IMR-90 (cell line): Measurements from ENCODE around the gene EZR. TPM values are rescaled to one million over a fixed set of nuclear protein-coding genes. Genes with fewer than 3 reads are reported as not detected.

Experiments used
- ATAC-seq: fragments of 200-7000 bp; cut with Tn5 transposase; 2 replicates; pipeline ENCODE4 v1.9.1; 2020; ENCODE audit warnings: low read depth, mild to moderate bottlenecking, moderate library complexity
- BruUV-seq: library from RNA; stranded (reverse); fragments of 400-500 nt; replicated peaks from 2 replicates; lab custom pipeline; 2021; lab: Mats Ljungman, UMichigan
- CTCF ChIA-PET: fragments of 300-600 bp; formaldehyde crosslinking; extraction: SDS; loops from one replicate; lab custom pipeline; 2021; ENCODE audit warnings: antibody characterized with exemption; lab: Yijun Ruan, JAX
- POLR2A ChIA-PET: fragments of 300-600 bp; sonication (Branson Sonifier 250); formaldehyde crosslinking; loops from one replicate; lab custom pipeline; 2022; ENCODE audit warnings: antibody characterized with exemption; ENCODE audit not compliant: unreplicated experiment; lab: Charles Lee
- DNase-seq: peaks from one replicate; pipeline ENCODE4 v3.0.0; 2013
- H2AFZ ChIP-seq: replicated peaks from 2 replicates; pipeline ENCODE3; 2013; ENCODE audit warnings: low read length, mild to moderate bottlenecking; ENCODE audit not compliant: poor library complexity
- H2AK5ac ChIP-seq: 2 replicates; pipeline ENCODE4 v1.6.1; 2013; ENCODE audit warnings: low read depth, low read length, inconsistent platforms
- H2AK9ac ChIP-seq: replicated peaks from 2 replicates; pipeline ENCODE3; 2013; ENCODE audit warnings: mild to moderate bottlenecking, low read depth, low read length, moderate library complexity; ENCODE audit not compliant: poor library complexity
- H2BK120ac ChIP-seq: 2 replicates; pipeline ENCODE4 v1.6.1; 2013; ENCODE audit warnings: low read depth, low read length, inconsistent platforms
- H2BK15ac ChIP-seq: 3 replicates; pipeline ENCODE4 v1.6.1; 2013; ENCODE audit warnings: low read depth, low read length, inconsistent platforms
- H2BK20ac ChIP-seq: 2 replicates; pipeline ENCODE4 v1.6.1; 2013; ENCODE audit warnings: low read depth, mild to moderate bottlenecking, inconsistent platforms, low read length, moderate library complexity
- H2BK5ac ChIP-seq: 2 replicates; pipeline ENCODE4 v1.6.1; 2013; ENCODE audit warnings: mild to moderate bottlenecking, low read depth, low read length, inconsistent platforms; ENCODE audit not compliant: poor library complexity, severe bottlenecking
- H3K14ac ChIP-seq: replicated peaks from 2 replicates; pipeline ENCODE4 v1.6.1; 2013; ENCODE audit warnings: low read depth, low read length, inconsistent platforms
- H3K18ac ChIP-seq: 2 replicates; pipeline ENCODE4 v1.6.1; 2013; ENCODE audit warnings: low read depth, low read length, control low read depth
- H3K23ac ChIP-seq: 2 replicates; pipeline ENCODE4 v1.6.1; 2013; ENCODE audit warnings: low read depth, low read length, inconsistent platforms
- H3K27ac ChIP-seq: 2 replicates; pipeline ENCODE4 v1.5.1; 2013; ENCODE audit warnings: mild to moderate bottlenecking, control low read depth, low read length; ENCODE audit not compliant: insufficient read depth
- H3K27me3 ChIP-seq: 2 replicates; pipeline ENCODE4 v1.6.1; 2013; ENCODE audit warnings: low read length; ENCODE audit not compliant: control insufficient read depth, insufficient read depth
- H3K36me3 ChIP-seq: 2 replicates; pipeline ENCODE4 v1.6.1; 2013; ENCODE audit warnings: low read length, mixed read lengths; ENCODE audit not compliant: control insufficient read depth, insufficient read depth
- H3K4ac ChIP-seq: 2 replicates; pipeline ENCODE4 v1.6.1; 2013; ENCODE audit warnings: low read depth, low read length, inconsistent platforms
- H3K4me1 ChIP-seq: 2 replicates; pipeline ENCODE4 v1.6.1; 2013; ENCODE audit warnings: low read length, mixed read lengths; ENCODE audit not compliant: control insufficient read depth, insufficient read depth
- H3K4me2 ChIP-seq: 2 replicates; pipeline ENCODE4 v1.6.1; 2013; ENCODE audit warnings: low read depth, mild to moderate bottlenecking, control low read depth, low read length, moderate library complexity
- H3K4me3 ChIP-seq: 2 replicates; pipeline ENCODE4 v1.5.1; 2013; ENCODE audit warnings: low read depth, mild to moderate bottlenecking, control low read depth, low read length, moderate library complexity; ENCODE audit not compliant: insufficient read depth
- H3K56ac ChIP-seq: 2 replicates; pipeline ENCODE4 v1.6.1; 2013; ENCODE audit warnings: low read length, inconsistent platforms; ENCODE audit not compliant: insufficient read depth; ENCODE audit errors: extremely low read depth
- H3K79me1 ChIP-seq, 2 experiments: 2 replicates each; pipeline ENCODE4 v1.6.1; 2013; ENCODE audit warnings: low read length in 2 of 2, inconsistent platforms in 1 of 2, low read depth in 1 of 2
- H3K9ac ChIP-seq: 2 replicates; pipeline ENCODE4 v1.6.1; 2013; ENCODE audit warnings: low read depth, low read length, control low read depth
- H3K9me1 ChIP-seq: 2 replicates; pipeline ENCODE4 v1.6.1; 2013; ENCODE audit warnings: low read length, inconsistent platforms; ENCODE audit not compliant: insufficient read depth
- H3K9me3 ChIP-seq: 2 replicates; pipeline ENCODE4 v1.6.1; 2013; ENCODE audit warnings: low read length; ENCODE audit not compliant: control insufficient read depth, insufficient read depth
- H4K20me1 ChIP-seq: 2 replicates; pipeline ENCODE4 v1.6.1; 2013; ENCODE audit warnings: low read length, inconsistent platforms; ENCODE audit not compliant: insufficient read depth
- H4K5ac ChIP-seq: 2 replicates; pipeline ENCODE4 v1.6.1; 2013; ENCODE audit warnings: mild to moderate bottlenecking, low read depth, low read length, control low read depth
- H4K8ac ChIP-seq, 2 experiments: 2 replicates each; pipeline ENCODE4 v1.6.1; 2013; ENCODE audit warnings: low read depth in 2 of 2, low read length in 2 of 2, control low read depth in 1 of 2, inconsistent platforms in 1 of 2
- H4K91ac ChIP-seq: 2 replicates; pipeline ENCODE4 v1.6.1; 2013; ENCODE audit warnings: low read depth, low read length, inconsistent platforms; ENCODE audit not compliant: insufficient read depth
- FOS ChIP-seq: fragments of 150-350 bp; IDR thresholded peaks from 2 replicates; pipeline ENCODE4 v1.6.1; 2016; ENCODE audit warnings: low read depth, low read length
- POLR2A ChIP-seq: IDR thresholded peaks from 2 replicates; pipeline ENCODE4 v1.6.1; 2012; ENCODE audit warnings: mild to moderate bottlenecking, low read depth, low read length
- RFX5 ChIP-seq: IDR thresholded peaks from 2 replicates; pipeline ENCODE4 v1.8.0; 2012; ENCODE audit warnings: low read depth, mild to moderate bottlenecking, low read length, moderate library complexity
- WGBS, 2 experiments: methylation state at CpG; one replicate each; pipeline versions ENCODE4 v1.1.5 to v1.1.7; 2013; ENCODE audit warnings: missing lambda C conversion rate in 2 of 2; ENCODE audit not compliant: insufficient read length in 1 of 2; ENCODE audit errors: extremely low coverage in 2 of 2; 5-methylcytosine and 5-hydroxymethylcytosine counted together
- dilution Hi-C: fragments of 300-500 bp; cut with HindIII; formaldehyde crosslinking; loops from one replicate; pipeline ENCODE4 v1.14.3; 2018; ENCODE audit warnings: low sequenced_read_pairs; ENCODE audit not compliant: unreplicated experiment
- in situ Hi-C: fragments of 300-500 bp; cut with MboI; formaldehyde crosslinking; loops from 3 replicates; pipeline ENCODE4 v1.14.3; 2019; ENCODE audit warnings: low sequenced_read_pairs, inconsistent platforms, mixed read lengths
- intact Hi-C: fragments of 100-400 bp; cut with micrococcal nuclease; formaldehyde crosslinking; loops from 2 replicates; pipeline ENCODE4 v1.10.0; 2022
- polyA plus RNA-seq, 3 experiments: library from polyadenylated mRNA; depleted of rRNA; stranded (reverse); fragments of >200 nt; gene quantifications; 2 replicates each; pipeline ENCODE4 v1.2.3, GENCODE V29; 2012; ENCODE audit warnings: low replicate concordance in 1 of 3
- total RNA-seq: library from RNA; depleted of rRNA; stranded (reverse); fragments of >200 nt; gene quantifications from 2 replicates; pipeline ENCODE4 v1.2.3, GENCODE V29; 2012

EZR gene
- total and polyA plus RNA-seq, 2 of the 4 experiments (the other 2 are of a cell fraction) = 83.8 to 145 TPM

DNA sequence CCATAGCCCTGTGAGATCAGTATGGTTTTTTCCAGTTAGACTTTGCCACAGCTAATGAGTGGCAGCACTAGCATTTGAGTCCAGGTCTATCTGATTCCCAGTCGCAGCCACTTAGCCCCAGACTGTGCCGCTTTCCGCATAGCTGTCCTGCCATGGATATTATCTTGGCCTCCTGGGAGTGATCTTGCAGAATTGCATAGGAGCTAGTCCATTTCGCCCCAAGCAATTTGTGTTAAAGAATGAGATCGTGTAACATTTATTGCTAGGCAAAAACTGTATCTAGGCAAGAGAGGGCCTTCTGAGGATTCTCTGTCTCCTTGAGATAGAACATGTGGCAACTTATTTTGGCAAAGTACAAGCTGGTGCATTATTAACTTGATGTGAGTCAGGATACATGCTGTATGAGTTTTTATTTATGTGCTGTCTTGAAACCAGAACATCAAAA, 74.2 kb downstream of the EZR start:
- no TSS peak for BruUV-seq
- Histone ChIP-seq H3K4me1 (no peaks in the 10 kb centered on the region), H3K79me1 (no peaks in the 10 kb centered on the region), H3K9ac (no peak overlapping the region), H3K14ac (no peak overlapping the region), H3K56ac (no peak overlapping the region), H2AFZ (no peak overlapping the region), H2BK5ac (no peak overlapping the region), H2BK120ac (no peak overlapping the region), H3K4ac (no peak overlapping the region), H3K9me1 (peaks cover 5% of the 10 kb centered on the region; the same call in 1 of the 2 replicates), H3K27ac (no peak overlapping the region), H3K4me2 (no peak overlapping the region), H3K4me3 (no peak overlapping the region), H3K36me3 (no peaks in the 10 kb centered on the region), H4K5ac (no peak overlapping the region), H4K8ac (no peak overlapping the region), H3K9me3 (no peaks in the 10 kb centered on the region), H4K20me1 (no peaks in the 10 kb centered on the region), H2AK9ac (no peak overlapping the region), H3K23ac (no peak overlapping the region), H2BK20ac (no peak overlapping the region), H3K27me3 (no peaks in the 10 kb centered on the region), H2AK5ac (no peak overlapping the region), H3K18ac (no peak overlapping the region), H2BK15ac (no peak overlapping the region), H4K91ac (no peak overlapping the region)
- TF ChIP-seq POLR2A = no peak
- no peak for TF ChIP-seq FOS
- no peak for TF ChIP-seq RFX5
- ChIA-PET CTCF (no interaction called here), POLR2A (no interaction called here)
- intact Hi-C loops (no loop called here), dilution Hi-C loops (no loop called here), in situ Hi-C loops (no loop called here)
- DNase-seq = no peak
- WGBS, 2 experiments = 90% methylated on average over 2 of the region's 5 CpGs; no CpG with 5 or more reads in 1 of the 2 experiments
- ATAC-seq = no peak
